Sigmoid colon (tissue), 4 donors: ENCODE results near the gene RTN4RL2.

ENCODE experiments used
- CTCF ChIP-seq, 4 experiments: fragments of 450-650 bp in 3 of 4; fragments of 200-600 bp in 1 of 4; IDR thresholded peaks; one replicate each; pipeline ENCODE4 v1.5.1; 2016 to 2019; ENCODE audit warnings: antibody characterized with exemption in 4 of 4, mild to moderate bottlenecking in 3 of 4, moderate library complexity in 2 of 4
- POLR2A ChIP-seq, 2 donors: fragments of 450-650 bp; IDR thresholded peaks; one replicate each; pipeline ENCODE4 v1.6.1; 2016; ENCODE audit warnings: antibody characterized with exemption in 2 of 2, mild to moderate bottlenecking in 2 of 2, moderate library complexity in 2 of 2
- POLR2AphosphoS5 ChIP-seq, 4 donors: sonication (generic); formaldehyde crosslinking; IDR thresholded peaks; one replicate each; pipeline ENCODE4 v1.6.1; 2017; ENCODE audit warnings: antibody characterized with exemption in 4 of 4

GRCh38 chr11:57514538-57515331, 54.4 kb downstream of the RTN4RL2 start:
- no peak for TF ChIP-seq CTCF (IDR thresholded peaks at IDR 0.05)
- TF ChIP-seq POLR2A (IDR thresholded peaks at IDR 0.05): peak in 1 of 2 donors; percentile 10
- TF ChIP-seq POLR2AphosphoS5 (IDR thresholded peaks at IDR 0.05): peak in 2 of 4 donors; percentile 8 to 18
